ENCODE measurements around the gene CAPG. TPM values are rescaled to one million over a fixed set of nuclear protein-coding genes. Genes with fewer than 3 reads are reported as not detected.

Gene CAPG
- total RNA-seq, 1 experiment from 2014 or later: 202 TPM

DNA sequence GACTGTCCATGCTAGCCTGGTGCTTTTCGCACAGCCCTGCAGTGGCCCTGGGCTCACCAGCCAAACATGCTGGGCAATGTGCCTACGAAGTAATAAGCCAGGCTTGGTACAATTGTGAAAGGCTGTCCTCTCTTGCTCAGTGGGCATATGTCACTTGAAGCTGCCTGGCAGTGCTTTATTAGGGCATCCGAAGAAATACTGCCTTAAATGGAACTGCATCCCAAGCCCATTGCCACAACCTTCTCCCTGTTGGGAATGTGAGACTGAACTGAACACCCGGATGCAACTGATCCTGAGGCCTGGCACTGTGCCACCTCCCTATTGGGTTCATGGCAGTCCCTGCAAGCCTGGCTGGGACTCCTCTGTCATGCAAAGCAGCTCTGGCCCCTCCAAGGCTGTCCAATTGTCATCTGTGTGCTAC is 15.9 kb downstream of the CAPG start:
- ChIA-PET POLR2A (no interaction called here), CTCF (no interaction called here)
- no peaks in the 10 kb centered on the region for H3K4me1 ChIP-seq (ENCODE audit: control insufficient read depth, insufficient read depth, low read length)
- ATAC-seq (no peak), DNase-seq (ENCODE audit: low read depth, low spot score) (no peak)
- TF ChIP-seq POLR2AphosphoS5 (IDR thresholded peaks at IDR 0.05; ENCODE audit: low read depth, low read length) (no peak), SIN3A (IDR thresholded peaks at IDR 0.05; ENCODE audit: borderline replicate concordance, insufficient read depth, low read depth, low read length) (no peak), TCF7L2 (IDR thresholded peaks at IDR 0.05; ENCODE audit: low read depth, low read length) (no peak)
- TF ChIP-seq, protein P1, sequence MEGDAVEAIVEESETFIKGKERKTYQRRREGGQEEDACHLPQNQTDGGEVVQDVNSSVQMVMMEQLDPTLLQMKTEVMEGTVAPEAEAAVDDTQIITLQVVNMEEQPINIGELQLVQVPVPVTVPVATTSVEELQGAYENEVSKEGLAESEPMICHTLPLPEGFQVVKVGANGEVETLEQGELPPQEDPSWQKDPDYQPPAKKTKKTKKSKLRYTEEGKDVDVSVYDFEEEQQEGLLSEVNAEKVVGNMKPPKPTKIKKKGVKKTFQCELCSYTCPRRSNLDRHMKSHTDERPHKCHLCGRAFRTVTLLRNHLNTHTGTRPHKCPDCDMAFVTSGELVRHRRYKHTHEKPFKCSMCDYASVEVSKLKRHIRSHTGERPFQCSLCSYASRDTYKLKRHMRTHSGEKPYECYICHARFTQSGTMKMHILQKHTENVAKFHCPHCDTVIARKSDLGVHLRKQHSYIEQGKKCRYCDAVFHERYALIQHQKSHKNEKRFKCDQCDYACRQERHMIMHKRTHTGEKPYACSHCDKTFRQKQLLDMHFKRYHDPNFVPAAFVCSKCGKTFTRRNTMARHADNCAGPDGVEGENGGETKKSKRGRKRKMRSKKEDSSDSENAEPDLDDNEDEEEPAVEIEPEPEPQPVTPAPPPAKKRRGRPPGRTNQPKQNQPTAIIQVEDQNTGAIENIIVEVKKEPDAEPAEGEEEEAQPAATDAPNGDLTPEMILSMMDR (IDR thresholded peaks at IDR 0.05): no peak
- TF ChIP-seq, protein P2, sequence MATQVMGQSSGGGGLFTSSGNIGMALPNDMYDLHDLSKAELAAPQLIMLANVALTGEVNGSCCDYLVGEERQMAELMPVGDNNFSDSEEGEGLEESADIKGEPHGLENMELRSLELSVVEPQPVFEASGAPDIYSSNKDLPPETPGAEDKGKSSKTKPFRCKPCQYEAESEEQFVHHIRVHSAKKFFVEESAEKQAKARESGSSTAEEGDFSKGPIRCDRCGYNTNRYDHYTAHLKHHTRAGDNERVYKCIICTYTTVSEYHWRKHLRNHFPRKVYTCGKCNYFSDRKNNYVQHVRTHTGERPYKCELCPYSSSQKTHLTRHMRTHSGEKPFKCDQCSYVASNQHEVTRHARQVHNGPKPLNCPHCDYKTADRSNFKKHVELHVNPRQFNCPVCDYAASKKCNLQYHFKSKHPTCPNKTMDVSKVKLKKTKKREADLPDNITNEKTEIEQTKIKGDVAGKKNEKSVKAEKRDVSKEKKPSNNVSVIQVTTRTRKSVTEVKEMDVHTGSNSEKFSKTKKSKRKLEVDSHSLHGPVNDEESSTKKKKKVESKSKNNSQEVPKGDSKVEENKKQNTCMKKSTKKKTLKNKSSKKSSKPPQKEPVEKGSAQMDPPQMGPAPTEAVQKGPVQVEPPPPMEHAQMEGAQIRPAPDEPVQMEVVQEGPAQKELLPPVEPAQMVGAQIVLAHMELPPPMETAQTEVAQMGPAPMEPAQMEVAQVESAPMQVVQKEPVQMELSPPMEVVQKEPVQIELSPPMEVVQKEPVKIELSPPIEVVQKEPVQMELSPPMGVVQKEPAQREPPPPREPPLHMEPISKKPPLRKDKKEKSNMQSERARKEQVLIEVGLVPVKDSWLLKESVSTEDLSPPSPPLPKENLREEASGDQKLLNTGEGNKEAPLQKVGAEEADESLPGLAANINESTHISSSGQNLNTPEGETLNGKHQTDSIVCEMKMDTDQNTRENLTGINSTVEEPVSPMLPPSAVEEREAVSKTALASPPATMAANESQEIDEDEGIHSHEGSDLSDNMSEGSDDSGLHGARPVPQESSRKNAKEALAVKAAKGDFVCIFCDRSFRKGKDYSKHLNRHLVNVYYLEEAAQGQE (IDR thresholded peaks at IDR 0.05; ENCODE audit: insufficient read depth in 1 of 2, low read depth in 2 of 2, low read length in 1 of 2): no peak
- H3K27ac ChIP-seq (ENCODE audit: low read length): no peak overlapping the region
- in situ Hi-C loops (cut with HindIII; ENCODE audit: low pct_unique_long_range_greater_than_20kb, low sequenced_read_pairs): no loop called here
- H3K4me3 ChIP-seq (ENCODE audit: low read depth in 2 of 2, low read length in 2 of 2): no peak overlapping the region
- H3K36me3 ChIP-seq (ENCODE audit: control insufficient read depth, insufficient read depth, low read length): 0 out of 2 replicates have a peak, but pooled peaks cover 2% of the 10 kb centered on the region
- H3K27me3 ChIP-seq (ENCODE audit: control insufficient read depth, insufficient read depth, low read length): no peaks in the 10 kb centered on the region
- H3K9me3 ChIP-seq (ENCODE audit: control insufficient read depth, insufficient read depth, low read depth, low read length): no peaks in the 10 kb centered on the region
- BruUV-seq (replicated peaks): no TSS peak
- intact Hi-C loops (cut with micrococcal nuclease; ENCODE audit: unreplicated experiment): no loop called here

DNA sequence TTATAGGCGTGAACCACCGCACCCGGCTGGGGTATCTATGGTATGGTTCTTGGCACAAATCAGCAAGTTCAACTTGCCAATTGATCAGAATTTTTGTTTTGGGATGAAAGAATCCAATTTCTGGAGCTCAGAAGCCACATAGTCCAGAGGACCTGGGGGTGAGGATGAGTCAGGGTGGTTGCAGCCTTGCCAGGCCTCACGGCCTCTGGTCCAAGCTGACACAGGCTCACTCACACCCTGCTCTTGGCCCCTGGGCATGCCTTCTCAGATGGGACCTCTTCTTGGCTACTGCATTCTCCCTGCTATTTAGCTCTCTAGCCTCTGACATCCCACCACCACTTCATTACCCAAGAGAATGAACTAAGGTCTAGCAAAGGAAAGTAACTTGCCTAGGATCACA is 16.3 kb downstream of the CAPG start:
- ATAC-seq (no peak), DNase-seq (ENCODE audit: low read depth, low spot score) (no peak)
- Histone ChIP-seq H3K27ac (ENCODE audit: low read length) (no peak overlapping the region), H3K4me1 (ENCODE audit: control insufficient read depth, insufficient read depth, low read length) (no peaks in the 10 kb centered on the region), H3K4me3 (ENCODE audit: low read depth in 2 of 2, low read length in 2 of 2) (no peak overlapping the region), H3K9me3 (ENCODE audit: control insufficient read depth, insufficient read depth, low read depth, low read length) (no peaks in the 10 kb centered on the region), H3K36me3 (ENCODE audit: control insufficient read depth, insufficient read depth, low read length) (0 out of 2 replicates have a peak, but pooled peaks cover 2% of the 10 kb centered on the region), H3K27me3 (ENCODE audit: control insufficient read depth, insufficient read depth, low read length) (no peaks in the 10 kb centered on the region)
- ChIA-PET POLR2A (no interaction called here), CTCF (interaction anchor here (0.7 kb wide), 1 partner anchor 20 kb away, joined by 5 read pairs; no protein-coding TSS in a partner anchor)
- no TSS peak for BruUV-seq (replicated peaks)
- in situ Hi-C loops (cut with HindIII; ENCODE audit: low pct_unique_long_range_greater_than_20kb, low sequenced_read_pairs): no loop called here
- intact Hi-C loops (cut with micrococcal nuclease; ENCODE audit: unreplicated experiment): no loop called here
- TF ChIP-seq TCF7L2 (IDR thresholded peaks at IDR 0.05; ENCODE audit: low read depth, low read length) (no peak), POLR2AphosphoS5 (IDR thresholded peaks at IDR 0.05; ENCODE audit: low read depth, low read length) (no peak), SIN3A (IDR thresholded peaks at IDR 0.05; ENCODE audit: borderline replicate concordance, insufficient read depth, low read depth, low read length) (no peak)
- TF ChIP-seq, protein P1 (IDR thresholded peaks at IDR 0.05): no peak
- TF ChIP-seq, protein P2 (IDR thresholded peaks at IDR 0.05; ENCODE audit: insufficient read depth in 1 of 2, low read depth in 2 of 2, low read length in 1 of 2): no peak

All from Panc1 (cell line).